GM21717 (cell line): ENCODE measurements around the gene C1QTNF1.
"Not testable (repeated sequence)": the region's sequence is repeated elsewhere in the genome, so short reads cannot be mapped to it uniquely, and the experiment has no call there.

ENCODE experiments used
- ATAC-seq: cut with Tn5 transposase; IDR thresholded peaks from one replicate; pipeline ENCODE4 v1.9.1; 2021; ENCODE audit warnings: mild to moderate bottlenecking, moderate library complexity; ENCODE audit not compliant: unreplicated experiment

C1QTNF1 gene

DNA sequence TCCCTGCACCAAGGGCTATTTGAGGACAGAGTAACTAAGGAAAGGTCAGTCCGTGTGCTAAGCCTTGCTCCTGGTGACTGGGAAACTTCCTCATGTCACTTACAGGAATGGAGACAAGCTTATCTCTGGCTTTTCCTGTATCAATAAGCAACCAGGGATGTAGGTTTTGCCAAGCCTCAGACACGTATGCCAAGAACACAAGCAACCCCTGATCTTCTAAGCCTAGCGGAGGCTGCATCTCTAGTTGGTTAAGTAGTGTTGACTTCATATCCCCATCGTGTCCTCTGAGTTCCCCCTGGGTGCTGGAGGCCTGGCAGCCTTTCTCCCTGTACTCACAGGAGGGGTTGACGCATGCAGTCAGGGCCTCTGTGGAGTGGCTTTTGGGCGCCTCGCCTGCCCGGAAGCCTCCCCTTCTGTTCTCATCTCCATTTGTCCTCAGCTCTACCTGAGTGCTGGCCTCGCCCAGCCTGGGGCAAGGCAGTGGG is 1.4 kb upstream of the C1QTNF1 start:
- no peak for ATAC-seq

DNA sequence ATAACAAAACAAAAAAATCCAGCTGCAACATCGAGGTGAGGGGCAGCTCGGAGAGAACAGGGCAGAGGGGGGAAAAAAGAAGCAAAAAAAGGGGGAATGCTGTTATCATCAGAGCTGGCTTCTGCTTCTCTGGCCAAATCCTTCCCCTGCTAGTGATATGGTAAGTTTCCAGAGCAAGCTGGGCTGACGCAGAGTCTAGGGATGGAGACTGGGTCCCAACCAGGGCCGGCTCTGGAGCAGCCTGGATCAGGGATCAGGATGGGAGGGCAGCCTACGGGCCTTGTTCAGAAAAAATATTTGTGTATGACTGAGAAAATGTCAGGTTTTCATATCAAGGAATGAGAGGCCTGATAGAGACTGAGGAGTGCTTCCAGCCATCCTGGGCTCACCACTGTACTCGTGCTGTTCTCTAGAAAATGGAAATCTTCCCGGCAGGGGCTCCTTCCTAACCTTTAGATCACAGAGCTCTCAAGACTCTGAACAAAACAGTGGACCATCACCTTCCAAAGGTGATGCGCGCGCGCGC is 726 bp upstream of the C1QTNF1 start:
- ATAC-seq, result no peak

DNA sequence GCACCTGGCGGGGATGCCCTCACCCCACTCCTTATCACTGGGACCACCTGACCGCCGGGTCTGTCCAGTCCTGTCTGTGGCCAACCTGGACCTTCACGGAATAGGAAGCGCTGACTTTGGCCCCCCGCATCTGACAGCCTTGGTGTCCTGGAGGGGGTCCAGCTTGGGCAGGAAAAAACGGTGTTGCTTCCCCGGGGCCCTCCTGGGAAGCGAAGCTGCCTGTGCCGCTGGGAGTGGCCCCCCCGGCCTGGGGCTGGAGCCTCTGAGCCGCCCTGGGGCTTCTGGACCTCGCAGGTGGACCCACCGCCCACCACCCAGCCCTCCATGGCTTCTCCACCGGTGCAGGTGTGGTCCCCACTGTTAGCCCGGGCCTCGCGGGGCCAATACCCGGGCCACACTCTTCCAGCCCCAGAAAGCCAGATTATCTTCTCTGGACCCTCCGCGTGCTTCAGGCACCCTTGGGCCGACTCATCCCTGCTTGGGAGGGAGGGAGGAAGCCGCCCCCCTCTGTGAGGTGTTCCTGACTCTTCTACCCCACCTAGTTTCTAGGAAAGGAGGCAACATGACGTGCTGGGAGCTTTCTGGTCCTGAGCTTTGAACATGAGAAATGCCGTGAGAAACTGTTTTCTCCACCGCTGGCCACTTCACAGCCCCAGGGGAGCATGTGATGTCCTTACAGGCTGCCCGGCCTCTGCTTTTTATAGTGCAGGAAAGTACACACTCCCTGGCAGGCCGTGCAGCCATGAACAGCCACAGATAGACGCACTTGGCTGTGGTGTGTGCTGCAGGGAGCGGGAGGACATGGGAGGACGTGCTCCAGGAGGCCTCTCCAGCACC is 1.1 kb downstream of the C1QTNF1 start:
- no peak for ATAC-seq

DNA sequence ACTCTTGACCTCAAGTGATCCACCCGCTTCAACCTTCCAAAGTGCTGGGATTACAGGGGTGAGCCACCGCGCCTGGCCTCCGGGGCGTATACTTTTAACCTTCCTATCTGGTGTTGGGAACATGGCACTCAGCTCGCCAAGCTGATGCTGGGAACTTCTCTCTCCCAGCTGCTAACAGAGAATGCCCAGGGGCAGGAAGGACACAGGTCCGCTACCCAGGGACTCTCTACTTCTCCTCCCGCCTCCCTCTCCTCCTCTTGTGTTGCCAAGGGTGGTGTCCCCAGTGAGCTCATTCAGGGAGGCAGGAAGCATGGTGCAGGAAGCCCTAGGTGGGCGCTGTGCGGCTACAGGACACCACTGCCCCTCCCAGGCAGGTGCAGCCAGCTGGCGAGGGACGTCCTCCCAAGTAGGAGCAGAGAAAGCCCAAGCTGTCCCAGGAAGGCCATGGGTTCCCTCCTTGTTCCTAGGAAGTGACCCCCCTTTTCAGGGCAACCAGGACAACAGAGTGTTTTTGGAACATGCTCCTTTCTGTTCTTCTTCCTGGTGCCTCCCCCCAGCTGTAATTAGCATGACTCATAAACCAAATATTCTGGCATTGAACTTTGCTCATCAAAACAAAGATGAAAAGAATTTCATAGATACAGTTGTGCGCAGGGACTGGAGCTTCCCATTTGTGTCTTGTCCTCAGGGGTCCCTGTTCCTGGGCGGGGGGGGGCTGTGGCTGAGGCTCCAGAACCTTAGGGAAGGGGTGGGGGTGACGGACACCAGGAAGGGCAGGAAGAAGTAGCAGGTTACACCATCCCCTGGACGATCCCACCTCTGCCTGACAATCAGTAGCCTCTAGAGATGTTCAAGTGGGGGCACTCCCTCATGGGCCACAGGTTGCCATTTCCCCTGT is 2.7 kb downstream of the C1QTNF1 start:
- ATAC-seq, result no peak

DNA sequence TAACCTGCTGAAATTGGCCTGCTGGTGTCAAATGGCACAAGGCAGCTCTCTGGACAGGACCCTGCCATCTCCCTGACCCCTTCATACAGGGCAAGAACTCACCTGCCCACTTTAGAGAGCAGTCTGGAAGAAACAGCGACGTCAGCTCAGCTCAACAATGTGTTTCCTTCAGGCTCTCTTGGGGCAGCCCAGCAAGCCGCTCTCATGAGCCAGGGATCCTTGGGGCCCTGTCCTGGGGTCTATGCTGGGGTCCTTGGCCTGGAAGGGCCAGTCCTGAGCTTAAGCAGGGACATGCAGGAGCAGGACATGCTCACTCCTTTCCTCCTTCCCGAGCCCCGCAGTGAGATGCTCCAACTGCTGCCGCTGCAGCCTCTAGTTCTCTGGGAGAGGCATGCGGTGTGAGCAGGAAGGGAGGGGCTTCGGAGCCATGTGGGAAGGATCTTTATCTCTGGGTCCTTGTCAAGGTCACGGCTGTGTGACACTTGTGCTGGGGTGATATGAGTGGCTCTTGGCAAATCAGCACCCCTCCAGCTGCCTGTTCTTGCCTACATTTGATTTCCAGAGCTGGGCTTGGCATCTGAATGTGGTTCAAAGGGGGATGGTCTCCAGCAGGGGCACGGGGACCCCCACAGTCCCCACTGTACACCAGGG is 3.4 kb downstream of the C1QTNF1 start:
- ATAC-seq, result no peak

DNA sequence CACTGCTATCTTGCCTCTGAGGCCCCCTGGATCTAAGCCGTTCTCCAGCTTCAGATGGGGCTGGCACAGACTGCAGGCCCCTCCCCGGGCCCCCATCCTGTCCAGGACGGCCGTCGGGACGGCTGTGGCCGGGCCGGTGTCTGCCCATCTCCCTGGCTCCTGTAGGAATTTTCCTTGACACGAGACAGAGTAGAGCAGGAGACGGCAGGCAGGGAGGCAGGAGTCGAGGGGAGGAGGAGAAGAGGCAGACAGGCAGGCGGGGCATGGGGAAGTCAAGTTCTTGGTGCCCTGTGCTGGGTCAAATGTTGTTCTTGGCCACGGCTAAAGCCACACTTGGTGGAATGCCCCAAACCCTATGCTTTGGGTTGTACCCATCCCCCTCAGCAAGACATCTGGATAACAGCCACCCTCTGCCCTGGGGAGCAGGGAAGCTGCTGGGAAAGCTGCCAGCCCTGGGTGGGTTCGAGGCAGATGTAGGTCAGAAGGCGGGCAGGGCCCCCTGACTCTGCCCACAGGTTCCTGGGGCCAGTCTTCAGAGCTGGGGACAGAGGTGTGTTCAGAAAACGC is 4.0 kb downstream of the C1QTNF1 start:
- ATAC-seq, result no peak

DNA sequence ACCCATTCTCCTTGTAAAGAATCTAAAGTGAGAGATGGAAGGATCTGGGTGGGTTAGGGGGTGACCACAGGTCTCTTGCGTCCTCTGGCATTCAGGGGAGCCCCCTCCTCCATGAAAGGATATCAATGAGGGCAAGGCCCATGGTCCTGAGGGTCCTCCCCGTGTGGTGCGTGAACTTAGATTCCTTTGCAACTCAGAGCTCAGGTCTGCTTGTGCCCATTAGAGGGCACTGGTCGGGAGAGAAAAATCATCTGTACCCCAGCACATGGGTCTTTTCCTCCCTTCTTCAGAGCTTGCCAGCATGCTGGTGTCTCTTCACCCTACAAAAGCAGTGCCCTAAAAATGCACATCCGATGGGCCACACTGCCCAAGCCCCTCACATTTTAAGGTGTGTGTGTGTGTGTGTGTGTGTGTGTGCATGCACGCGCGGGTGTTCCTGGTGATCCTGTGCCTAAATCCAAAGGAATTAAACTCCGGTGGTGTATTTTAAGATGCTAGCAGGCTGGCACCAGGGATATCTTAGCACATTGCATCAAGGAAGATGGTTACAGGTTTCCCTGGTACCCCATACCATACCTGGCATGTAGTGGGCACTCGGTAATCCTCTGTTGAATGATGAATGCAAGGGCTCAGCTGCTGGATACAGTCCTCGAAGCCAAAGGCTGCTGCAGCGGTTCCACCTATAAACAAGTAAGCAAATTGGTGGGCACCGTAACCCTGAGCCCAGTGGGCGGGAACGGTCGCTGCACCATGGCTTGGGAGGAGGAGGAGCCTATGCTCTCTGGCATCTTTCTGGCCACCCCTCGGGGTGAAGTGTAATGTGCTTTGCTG is 4.7 kb downstream of the C1QTNF1 start:
- ATAC-seq, result no peak

DNA sequence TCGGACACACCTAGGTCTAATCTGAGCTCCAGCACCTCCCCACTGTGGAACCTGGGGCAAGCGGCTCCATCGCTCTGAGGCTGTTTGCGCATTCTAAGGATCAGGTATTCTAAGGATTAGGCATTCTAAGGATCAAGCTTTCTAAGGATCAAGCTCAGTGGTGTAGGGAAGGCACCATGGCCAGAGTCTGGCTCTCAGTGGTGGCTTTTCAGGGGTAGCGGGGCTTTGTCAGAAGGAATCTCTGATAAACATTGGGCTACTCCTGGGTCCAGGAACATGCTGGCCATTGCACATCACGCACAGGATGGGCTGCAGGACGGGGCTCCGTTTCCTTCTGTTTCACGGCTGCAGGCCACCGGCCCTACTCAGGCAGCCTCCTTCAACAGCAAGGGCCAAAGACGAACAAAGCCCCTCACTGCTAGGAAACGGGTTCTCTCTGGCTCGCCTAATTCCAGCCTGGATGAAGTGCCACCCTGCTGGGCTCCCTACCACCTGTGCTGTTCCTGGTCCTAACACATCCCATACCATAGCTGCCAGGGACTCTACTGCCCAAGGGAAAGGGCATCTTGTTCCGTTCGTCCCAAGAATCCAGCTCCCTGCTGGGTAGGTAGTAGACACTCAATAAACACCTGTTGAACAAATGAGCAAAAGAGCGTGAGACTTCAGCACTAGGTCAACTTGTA is 5.5 kb downstream of the C1QTNF1 start:
- ATAC-seq, result no peak

DNA sequence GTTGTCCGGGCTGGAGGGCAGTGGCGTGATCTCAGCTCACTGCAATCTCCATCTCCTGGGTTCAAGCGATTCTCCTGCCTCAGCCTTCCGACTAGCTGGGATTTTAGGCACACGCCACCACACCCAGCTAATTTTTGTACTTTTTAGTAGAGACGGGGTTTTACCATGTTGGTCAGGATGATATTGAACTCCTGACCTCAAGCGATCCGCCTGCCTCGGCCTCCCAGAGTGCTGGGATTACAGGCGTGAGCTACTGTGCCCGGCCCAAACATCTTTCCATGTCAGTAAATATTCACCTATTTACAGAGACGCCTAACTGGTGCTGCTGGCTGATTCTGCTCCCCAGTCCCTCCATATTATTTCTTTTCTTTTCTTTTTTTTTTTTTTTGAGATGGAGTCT is 6.7 kb downstream of the C1QTNF1 start:
- ATAC-seq, result not testable (repeated sequence)

DNA sequence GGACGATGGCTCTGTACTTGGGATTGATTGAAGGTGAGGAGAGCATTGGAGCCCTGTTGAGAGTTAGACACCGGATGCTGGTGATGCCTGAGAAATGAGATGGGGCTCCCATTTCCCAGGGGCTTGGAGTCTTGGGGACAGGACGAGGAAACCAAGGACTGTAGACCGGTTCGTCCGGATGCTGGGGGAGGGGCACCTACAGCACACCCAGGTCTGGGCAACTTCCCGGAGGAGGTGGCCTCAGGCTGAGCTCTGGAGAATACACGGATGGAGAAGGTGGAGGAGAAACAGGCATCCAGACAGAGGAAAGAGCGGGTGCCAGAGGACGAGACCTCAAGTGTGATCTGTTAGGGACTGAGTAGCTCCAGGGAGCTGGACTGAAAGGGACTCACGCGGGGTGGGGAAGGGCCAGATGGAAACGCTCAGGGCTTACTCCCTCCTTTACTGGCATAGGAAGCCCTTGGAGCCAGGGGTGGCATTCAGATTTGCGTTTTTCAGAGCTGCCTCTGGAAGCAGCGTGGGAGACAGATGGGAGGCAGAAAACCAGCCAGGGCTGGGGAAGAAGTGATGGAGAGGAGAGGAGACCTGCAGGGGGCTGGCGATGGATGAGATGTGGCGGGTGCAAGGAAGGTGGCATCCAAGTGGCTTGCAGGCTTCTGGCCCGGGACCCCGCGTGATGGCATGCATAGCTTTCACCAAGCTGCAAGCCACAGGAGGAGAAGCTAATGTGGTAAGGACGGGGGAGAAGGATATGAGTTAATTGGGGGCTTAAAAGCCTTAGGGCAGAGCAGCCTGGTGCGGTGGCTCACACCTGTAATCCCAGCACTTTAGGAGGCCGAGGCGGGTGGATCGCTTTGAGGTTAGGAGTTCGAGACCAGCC is 8.3 kb downstream of the C1QTNF1 start:
- no peak for ATAC-seq

DNA sequence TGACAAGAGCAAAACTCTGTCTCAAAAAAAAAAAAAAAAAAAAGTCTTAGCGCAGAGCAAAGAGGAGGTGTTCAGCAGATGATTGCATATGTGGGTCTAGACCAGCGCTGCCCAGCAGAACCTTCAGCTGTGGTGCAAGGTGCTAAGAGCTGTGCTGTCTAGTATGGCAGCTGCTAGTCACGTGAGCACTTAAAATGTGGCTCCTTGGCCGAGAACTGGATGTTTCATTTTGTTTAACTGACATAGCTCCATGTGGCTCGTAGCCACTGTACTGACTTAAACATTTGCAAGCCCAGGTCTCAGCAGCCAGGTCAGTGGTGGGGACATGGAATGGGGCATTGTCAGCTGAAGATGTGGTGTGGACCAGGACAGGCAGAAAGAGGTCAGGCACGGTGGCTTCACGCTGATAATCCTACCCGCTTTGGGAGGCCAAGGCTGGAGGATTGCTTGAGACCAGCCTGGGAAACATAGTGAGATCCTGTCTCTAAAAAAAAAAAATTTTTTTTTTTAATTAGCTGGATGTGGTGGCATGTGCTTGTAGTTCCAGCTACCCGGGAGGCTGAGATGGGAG is 9.2 kb downstream of the C1QTNF1 start:
- no peak for ATAC-seq

DNA sequence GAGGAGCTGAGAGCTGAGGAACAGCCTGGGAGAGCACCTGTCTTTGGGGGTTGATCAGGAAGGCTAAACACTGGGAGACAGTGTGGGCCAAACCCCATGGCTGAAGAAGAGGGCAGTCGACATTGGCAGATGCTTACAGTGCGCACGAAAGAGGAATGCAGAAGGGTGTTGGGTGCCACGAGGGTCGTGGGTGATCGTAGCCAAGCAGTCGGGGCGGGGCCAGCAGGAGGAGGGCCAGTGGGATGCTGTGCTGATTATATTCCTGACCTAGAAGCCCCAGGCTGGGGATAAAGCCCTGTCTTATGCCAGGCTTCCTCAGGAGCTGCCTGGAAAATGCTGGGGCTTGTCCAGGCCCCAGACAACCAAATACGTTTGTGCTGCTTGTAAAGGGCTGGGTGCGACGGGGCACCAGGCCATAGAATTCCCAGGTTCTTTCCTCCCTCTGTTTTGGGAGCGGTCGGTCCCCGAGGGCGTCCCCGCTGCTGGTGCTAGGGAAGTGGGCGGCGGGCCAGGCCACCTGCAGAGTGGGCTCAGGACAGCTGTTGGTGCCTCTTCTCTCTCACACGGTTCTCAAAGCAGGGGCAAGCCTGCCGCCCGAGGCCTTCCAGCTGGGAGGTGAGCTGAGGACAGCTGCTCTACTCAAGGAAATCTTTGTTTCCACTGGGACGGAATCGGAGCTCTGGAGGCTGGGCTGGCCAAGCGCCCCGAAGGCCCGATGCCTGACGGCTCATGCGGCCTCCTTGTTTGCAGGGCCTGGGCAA is 10.0 kb downstream of the C1QTNF1 start:
- no peak for ATAC-seq

DNA sequence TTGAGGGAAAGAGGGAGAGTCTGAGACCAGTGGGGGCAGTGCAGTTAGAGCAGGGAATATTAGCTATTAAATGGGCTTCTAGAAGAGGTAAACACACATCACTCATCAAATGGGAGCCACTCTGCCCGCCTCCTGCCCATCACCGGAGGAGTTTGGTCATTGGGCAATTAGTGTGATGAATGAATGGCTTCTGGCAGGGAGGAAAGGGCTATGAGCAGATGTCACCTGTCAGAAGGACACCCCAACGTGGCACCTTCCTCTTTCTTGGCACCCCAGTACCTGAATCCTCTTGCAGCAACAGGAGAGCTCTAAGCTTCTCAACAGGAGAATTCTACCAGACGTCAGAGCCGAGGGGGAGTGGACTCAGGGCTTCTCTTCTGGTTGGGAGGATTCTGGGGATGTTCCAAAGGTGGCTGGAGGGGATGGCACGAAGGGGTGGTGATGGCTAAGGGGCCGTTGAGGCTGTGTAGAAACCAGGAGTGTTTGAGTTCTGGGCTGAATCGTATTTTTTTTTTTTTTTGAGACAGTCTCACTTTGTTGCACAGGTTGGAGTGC is 11.0 kb downstream of the C1QTNF1 start:
- ATAC-seq, result no peak

DNA sequence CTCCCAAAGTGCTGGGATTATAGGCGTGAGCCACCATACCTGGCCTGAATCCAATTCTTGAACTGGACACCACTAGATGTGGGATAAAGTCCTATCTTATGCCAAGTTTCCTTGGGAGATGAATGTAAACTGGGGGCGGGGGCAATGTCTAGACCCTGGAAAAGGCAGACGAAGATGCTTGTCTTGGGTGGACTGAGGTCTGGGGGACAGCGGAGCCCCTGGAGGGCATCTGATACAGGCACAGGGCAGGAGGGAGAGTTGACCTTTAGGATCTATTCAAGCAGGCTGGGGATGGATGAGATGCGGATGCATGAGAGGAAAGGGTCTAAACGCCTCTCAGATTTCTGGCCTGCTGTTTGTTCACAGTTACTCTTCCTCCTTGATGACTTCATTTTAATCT is 11.7 kb downstream of the C1QTNF1 start:
- no peak for ATAC-seq

DNA sequence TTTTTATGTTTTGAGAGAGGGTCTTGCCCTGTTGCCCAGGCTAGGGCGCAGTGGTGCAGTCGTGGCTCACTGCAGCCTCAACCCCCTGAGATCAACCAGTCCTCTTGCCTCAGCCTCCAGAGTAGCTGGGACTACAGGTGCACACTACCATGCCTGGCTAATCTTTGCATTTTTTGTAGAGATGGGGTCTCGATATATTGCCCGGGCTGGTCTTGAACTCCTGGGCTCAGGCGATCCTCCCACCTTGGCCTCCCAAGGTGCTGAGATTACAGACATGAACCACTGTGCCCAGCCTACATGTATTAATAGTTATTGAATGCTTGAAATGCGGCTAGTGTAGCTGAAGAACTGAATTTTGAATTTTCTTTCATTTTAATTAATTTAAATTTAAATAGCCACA is 12.2 kb downstream of the C1QTNF1 start:
- no peak for ATAC-seq

DNA sequence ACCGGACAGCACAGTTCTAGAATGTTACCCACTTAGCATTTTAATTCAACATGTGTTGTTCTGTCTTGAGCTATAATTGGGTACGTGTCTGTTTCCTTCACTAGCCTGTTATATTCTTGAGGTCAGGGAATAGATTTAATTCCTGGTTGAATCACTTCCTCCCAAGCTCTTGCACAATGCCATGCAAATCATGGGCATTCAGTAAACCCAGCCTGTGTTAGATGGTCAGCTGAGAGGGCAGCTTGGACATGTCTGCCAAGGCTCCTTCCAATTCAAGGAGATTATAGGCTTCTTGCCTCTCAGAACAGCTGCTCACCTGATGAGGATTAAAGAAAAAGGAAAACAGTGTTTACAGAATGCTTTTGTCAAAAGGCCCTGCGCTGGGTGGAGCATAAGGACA is 12.6 kb downstream of the C1QTNF1 start:
- no peak for ATAC-seq

DNA sequence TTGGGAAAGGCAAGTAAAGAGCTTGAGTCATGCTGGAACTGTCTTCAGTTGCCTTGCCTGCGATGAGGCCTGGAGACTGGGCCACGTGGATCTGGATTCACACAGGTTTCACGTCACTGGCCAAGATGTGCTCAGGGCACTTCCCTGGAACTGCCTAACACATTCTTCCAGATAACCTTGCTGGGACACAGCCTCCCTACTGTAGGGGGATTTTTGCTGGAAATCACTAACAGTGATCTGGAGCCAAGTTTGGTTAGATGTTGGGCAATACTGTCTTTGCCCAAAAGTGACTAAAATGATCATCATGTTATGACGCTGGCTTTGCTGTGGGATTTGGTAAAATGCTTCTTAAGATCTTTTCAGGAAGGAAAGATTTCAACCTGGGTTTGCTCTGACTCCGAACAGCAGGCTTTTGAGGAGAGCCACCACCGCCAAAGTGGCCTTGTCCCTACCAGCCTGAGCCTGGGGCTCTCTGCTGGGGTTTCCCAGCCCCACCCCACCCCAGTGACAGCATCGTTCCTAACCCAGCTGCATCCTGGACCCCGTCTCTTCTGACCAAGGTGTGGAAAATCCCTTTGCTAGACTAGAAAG is 14.7 kb downstream of the C1QTNF1 start:
- no peak for ATAC-seq
